Medulla oblongata (tissue), 1 donor: Measurements from ENCODE around the gene PTGES.
A peak's percentile ranks its signal among the peaks of the same experiment; 100 is the strongest.
"Not testable (repeated sequence)": the region's sequence is repeated elsewhere in the genome, so short reads cannot be mapped to it uniquely, and the experiment has no call there.

Source experiments
- DNase-seq: peaks from one replicate; pipeline ENCODE4 v3.0.0-alpha.2; 2015; ENCODE audit errors: extremely low spot score

The PTGES gene, protein sequence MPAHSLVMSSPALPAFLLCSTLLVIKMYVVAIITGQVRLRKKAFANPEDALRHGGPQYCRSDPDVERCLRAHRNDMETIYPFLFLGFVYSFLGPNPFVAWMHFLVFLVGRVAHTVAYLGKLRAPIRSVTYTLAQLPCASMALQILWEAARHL

DNA sequence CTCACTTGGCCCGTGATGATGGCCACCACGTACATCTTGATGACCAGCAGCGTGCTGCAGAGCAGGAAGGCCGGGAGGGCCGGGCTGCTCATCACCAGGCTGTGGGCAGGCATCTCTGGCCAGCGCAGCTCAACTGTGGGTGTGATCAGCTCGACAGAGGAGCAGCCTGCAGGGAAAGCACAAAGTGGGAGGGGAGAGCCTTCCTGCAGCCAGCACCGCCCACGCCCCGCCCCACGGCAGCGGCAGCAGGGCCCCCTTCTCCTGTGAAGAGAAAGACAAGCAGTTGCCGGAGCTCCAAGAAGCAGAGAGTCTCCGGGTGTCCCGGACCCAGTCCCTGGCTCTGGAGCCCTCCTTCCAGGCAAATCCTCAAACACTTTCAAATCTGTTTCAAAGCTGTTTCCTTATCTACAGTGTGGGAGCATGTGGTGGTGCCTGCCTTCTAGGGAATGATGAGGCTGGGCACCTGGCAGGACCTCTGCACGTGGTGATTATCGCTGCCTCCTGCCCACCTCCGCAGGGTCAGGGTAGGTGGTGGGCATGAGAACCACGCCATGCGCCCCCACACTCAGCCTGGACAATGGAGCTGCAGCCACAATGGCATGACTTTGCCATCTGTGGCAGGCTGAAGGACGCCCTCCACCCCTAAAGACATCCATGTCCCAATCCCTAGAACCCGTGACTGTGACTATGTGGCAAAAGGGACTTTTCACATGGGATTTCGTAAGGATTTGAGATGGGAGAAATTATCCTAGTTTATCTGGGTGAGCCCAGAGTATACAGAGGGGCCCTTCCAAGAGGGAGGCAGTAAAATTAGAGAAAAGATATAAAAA is at the start of gene PTGES:
Gene PTGES, minus strand, starts transcription at position 143 of the 830 bp plus-strand sequence. Its CDS starts 30 bp downstream, at position 113.
- no peak for DNase-seq

DNA sequence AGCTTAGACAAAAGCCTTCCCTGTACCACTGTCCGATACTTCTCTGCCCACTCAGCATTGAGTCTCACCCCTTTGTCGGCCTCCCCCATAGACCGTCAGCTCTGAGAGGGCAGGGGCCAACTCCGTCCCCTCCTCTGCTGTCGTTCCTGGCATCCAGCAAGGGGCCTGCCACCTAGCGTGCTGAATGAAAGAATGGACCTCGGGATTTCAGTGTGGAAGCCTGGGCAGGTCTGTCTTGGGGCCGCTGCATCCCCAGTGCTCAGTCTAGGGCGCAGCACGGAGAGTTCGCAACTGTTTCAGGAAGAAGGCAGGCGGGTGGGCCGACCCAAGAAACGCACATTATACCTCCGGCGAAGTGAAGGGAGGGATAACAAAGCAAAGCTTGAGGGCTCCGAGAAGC is 48.7 kb upstream of the PTGES start:
- no peak for DNase-seq

DNA sequence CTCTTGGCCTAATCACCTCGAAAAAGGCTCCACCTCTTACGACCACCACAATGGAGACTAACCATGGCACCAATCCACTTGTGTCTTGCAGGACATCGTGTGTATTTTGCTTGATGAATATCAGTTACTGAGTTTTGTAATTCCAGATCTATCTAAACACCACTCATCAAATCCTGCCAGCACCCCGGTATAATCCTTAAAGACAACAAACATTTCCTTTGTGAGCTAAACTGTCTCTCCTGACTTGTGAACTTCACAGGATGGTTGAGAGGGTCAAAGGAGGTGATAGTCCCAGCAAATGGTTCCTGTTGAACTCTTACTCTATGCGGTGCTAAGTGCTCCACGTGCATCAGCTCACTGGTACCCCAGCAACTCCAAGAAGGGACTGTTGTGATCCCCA is 46.1 kb upstream of the PTGES start:
- DNase-seq = no peak

DNA sequence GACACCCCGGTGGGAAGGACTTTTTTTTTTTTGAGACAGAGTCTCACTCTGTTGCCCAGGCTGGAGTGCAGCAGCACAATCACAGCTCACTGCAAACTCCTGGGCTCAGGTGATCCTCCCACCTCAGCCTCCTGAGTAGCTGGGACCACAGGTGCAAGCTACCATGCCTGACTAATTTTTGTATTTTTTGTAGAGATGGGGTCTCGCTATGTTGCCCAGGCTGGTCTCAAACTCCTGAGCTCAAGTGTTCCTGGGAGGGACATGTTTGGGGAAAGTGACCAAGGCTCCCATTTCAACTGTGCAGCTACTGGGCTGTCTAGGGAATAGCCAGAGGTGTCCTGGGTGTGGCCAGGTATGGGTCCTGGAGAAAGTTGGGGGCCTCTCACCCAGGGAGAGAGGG is 43.2 kb upstream of the PTGES start:
- DNase-seq = not testable (repeated sequence)

DNA sequence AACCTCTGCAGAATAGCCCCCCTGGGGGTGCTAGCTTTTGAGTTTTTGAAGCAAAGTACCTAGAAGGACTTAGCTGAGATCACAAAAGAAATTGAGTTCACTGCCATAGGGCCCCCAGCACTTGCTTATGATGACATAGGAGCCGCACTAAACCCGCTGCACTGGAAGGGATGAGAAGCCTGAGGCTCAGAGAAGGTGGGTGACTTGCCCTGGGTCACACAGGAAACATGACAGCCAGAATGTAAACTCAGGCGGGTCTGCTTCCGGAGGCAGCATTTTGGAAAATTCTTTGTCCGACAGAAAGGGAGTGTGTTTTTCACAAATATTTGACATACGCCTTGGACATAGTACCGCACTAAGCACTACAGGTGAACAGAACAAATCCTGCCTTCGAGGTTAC is 41.7 kb upstream of the PTGES start:
- no peak for DNase-seq

- DNase-seq = no peak
Observed at GRCh38 chr9:129786481-129786880, 33.6 kb upstream of the PTGES start.

GRCh38 chr9:129785866-129786265 is 33.0 kb upstream of the PTGES start:
- DNase-seq = no peak

GRCh38 chr9:129784970-129785369 is 32.1 kb upstream of the PTGES start:
- not testable (repeated sequence) for DNase-seq

DNA sequence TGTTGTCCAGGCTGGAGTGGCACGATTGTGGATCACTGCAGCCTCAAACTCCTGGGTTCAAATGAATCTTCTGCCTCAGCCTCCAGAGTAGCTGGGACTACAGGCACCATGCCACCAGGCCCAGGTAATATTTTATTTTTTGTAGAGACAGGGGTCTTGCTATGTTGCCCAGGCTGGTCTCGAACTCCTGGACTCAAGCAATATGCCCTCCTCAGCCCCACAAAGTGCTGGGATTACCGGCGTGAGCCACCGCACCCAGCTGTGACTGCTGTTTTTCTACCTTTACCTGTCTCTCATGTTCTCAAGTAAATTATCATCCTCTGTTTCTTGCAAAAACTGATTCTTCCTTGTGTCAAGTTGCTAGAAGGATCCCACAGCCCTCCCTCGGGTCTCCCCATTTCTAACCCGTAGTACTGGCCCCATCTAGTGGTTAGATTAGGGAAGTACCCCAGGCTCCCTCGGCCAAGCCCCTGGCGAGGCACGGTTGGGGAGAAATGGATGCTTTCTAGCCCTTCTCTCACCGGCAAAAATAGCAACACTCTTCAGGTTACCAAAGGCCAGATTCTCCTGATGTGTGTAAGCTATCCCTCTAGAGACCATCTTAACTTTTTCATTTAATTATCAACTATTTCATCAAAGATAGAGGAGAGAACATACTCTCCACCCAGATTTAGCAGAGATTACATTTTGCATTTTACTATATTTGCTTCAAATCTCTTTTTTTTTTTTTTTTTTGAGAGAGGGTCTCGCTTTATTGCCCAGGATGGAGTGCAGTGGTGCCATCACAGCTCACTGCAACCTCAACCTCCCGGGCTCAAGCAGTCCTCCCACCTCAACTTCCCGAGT is 30.9 kb upstream of the PTGES start:
- DNase-seq = peak; percentile 88

GRCh38 chr9:129781981-129782380 is 29.1 kb upstream of the PTGES start:
- DNase-seq = no peak

DNA sequence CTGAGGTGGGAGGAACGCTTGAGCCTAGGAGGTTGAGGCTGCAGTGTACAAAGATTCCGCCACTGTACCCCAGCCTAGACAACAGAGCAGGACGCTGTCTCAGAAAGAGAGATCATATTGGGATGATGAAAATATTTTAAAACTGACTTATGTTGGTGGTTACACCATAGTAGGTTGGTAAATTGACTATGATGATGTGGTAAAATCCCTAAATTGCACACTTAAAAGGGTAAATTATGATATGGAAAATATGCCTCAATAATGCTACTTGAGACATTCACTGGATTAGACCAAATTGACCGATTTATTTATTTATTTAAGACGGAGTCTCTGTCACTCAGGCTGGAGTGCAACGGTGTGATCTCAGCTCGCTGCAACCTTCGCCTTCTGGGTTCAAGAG is 28.3 kb upstream of the PTGES start:
- DNase-seq = no peak

DNA sequence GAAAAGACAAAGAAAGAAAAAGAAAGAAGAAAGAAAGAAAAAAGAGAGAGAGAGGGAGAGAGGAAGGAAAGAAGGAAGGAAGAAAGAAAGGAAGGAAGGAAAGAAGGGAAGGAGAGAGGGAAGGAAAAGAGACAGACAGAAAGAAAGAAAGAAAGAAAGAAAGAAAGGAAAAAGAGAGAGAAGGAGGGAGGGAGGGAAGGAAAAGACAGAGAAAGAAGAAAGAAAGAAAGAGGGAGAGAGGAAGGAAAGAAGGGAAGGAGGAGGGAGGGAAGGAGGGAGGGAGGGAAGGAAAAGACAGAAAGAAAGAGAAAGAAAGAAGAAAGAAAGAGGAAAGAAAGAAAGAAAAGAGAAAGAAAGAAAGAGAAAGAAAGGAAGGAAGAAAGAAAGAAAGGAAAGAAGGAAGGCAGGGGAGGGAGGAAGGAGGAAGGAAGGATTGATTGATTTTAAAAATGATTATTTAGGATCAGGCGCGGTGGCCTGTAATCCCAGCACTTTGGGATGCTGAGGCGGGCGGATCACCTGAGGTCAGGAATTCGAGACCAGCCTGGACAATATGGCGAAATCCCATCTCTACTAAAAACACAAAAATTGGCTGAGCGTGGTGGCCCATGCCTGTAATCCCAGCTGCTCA is 26.8 kb upstream of the PTGES start:
- DNase-seq = no peak

DNA sequence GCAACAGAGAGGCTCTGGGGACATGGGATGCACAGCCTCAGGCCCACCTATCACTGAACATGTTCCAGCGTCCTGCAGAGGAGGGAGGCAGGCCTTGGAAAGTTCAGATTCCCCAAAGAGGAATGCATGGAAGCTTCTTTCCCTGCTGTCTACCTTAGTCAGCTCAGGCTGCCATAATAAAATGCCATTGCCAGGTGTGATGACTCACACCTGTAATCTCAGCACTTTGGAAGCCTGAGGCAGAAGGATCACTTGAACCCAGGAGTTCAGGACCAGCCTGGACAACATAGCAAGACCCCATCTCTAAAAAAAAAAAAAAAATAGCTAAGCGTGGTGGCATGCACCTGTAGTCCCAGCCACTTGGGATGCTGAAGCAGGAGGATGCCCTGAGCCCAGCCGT is 25.6 kb upstream of the PTGES start:
- no peak for DNase-seq

- no peak for DNase-seq
Observed at GRCh38 chr9:129777769-129778130, 24.9 kb upstream of the PTGES start.

GRCh38 chr9:129776938-129777768 is 24.3 kb upstream of the PTGES start:
- DNase-seq = peak; percentile 47

- DNase-seq = no peak
Observed at GRCh38 chr9:129776566-129776937, 23.7 kb upstream of the PTGES start.

GRCh38 chr9:129776096-129776495 is 23.3 kb upstream of the PTGES start:
- DNase-seq = not testable (repeated sequence)

- DNase-seq = no peak
Observed at GRCh38 chr9:129775448-129775798, 22.6 kb upstream of the PTGES start.

GRCh38 chr9:129774791-129775447 is 22.1 kb upstream of the PTGES start:
- DNase-seq = no peak

DNA sequence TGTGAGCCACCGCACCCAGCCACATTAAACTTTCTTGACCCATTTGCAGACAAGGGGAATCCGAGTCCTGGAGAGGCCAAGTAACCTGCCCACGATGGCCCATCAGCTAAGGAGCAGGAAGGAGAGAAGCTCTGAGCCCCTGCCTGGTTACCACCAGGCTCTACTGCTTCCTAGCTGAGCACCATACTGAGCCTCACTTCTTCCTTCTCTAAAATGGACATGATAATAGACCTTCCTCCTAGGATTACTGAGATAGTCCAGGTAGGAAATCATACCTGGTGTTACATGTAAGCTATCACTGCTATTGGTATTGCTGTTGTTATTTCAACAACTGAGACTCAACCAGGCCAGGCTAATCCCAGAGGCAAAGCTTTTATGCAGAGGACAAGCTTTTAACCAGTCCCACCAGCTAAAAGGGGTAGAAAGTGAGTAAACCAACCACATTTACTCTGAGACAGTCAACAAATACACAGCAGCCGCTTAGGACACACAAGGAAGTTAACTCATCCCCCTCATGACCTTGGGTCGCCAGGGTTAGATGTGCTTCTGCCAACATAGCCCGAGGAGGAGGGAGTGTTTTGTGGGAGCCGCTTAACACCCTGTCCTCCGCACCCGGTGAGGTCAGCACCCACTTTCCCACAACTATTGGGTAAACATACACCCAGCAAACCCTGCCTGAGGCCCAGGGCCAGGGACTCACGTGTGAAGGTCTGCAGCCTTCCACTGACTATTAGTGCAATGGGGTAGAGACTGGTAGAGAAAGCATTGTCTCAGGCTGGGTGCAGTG is 20.6 kb upstream of the PTGES start:
- no peak for DNase-seq
